Embryonic facial prominence (tissue), 1 donor: ENCODE data around the gene CTXN1.
"Not testable (repeated sequence)": the region's sequence is repeated elsewhere in the genome, so short reads cannot be mapped to it uniquely, and the experiment has no call there.

Source experiments
- DNase-seq: peaks from one replicate; pipeline ENCODE4 v3.0.0-alpha.2; 2016; ENCODE audit errors: extremely low spot score

Gene CTXN1

DNA sequence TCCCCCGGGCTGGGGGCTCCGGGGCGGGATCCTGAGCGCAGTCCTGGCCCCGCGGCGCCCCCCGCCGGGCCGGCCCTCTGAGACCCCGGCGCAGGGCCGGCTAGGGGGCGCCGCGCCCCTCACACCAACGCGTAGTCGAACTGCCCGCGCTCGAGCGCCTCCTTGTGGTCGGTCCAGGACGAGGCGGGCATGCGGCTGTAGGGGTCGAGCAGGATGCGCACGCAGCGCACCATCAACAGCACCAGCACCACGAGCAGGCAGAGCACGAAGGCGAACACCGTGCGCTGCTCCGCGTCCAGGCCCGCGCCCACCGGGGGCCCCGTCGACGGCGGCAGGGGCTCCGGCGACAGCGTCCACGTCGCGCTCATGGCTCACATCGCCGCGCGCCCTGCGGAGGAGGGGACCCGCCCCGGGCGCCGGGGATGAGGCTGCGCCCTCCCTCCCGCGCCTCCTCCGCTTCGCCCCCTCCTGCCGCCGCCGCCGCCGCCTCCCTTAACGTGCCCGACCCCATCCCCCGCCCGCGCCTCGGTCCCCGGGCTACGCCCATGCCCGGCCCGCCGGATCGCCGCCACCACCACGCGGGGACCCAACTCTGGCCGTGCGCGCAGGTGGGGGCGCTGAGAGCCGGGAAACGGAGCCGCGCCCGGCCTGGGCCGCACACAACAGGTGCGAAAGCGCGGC lies 624 bp downstream of the CTXN1 start:
- DNase-seq, result peak; percentile 51

- DNase-seq, result no peak
Observed at GRCh38 chr19:7924651-7925170, 1.2 kb downstream of the CTXN1 start.

GRCh38 chr19:7924241-7924640 lies 1.7 kb downstream of the CTXN1 start:
- no peak for DNase-seq

DNA sequence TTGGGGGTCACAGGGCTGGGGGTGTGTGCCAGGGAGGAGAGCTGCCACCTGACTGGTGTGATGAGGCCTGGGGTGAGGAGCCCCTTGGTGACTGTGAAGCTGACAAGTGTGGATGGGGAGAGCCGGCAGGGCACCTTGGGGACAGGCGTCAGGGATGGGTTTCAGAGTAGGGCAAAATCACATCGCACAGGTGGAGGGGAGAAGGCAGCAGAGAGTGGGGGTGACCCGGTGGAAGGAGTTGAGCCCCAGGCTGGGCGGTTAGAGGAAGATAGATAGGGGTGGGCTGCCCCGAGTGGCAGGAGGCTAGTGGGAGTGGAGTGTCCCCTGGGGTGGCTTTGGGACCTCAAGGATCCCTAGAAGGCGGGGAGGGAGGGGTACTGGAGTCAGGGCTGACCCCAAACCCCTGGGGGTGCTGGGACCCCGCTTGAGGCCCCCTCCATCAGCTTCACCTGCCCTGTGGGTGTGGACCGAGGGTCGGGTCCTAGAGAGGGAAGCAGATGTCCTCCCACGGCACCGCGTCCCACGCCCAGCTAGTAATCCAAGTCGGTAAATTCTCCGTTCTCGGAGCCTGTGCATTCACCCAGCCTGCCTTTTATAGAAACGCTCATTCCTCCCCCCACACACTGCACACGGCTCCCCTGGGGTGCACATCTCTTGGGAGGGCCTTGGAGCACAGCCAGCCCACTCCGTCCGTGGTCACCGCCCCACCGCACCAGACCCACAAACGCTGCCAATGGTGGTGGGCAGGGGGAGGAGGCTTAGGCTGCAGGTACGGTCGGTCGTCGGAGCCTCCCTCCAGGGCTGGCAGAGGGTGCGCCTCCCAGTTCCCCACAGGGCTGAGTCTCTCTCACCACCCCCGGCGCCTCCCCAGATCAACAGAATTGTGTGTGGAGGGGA lies 2.4 kb downstream of the CTXN1 start:
- DNase-seq, result no peak

DNA sequence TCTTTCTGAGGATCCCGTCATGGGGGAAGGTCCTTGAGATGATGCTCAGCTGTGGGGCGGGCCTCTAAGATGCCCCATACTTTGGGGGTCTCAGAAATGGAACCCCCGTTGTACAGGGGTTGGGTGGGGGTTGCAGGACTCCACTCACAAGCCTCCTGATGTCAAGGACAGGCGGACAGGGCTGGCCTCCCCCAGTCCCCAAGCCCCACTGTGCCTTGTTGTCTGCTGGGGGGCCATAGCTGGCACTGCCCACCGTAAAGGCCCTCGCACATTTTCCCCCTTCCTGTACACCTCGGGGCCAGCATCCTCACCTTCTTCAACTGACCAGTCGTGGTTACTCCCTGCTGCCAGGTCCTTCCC lies 3.1 kb downstream of the CTXN1 start:
- DNase-seq, result no peak

DNA sequence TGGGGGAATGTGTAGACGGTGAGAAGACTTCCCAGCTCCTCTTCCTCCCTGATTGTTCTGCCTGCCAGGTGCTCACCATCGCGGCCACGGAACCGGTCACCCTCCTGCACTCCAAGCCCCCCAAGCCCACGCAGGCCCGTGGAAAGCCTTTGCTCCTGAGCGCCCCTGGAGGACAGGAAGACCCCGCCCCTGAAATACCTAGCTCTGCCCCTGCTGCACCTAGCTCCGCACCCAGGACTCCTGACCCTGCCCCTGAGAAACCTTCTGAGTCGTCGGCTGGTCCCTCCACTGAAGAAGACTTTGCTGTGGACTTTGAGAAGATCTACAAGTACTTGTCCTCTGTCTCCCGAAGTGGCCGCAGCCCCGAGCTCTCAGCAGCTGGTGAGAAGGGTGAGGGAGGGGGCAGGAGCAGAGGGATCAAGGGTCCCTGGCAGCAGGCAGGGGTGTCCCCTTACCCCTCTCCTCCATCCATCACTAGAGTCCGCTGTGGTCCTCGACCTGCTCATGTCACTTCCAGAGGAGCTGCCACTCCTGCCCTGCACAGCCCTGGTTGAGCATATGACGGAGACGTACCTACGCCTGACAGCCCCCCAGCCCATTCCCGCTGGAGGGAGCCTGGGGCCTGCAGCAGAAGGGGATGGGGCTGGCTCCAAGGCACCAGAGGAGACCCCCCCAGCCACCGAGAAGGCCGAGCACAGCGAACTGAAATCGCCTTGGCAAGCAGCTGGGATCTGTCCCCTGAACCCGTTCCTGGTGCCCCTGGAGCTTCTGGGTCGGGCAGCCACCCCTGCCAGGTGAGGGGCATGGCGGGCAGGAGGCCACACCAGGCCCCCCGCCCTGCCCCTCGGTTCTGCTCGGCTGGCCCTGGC lies 3.7 kb downstream of the CTXN1 start:
- DNase-seq, result no peak

DNA sequence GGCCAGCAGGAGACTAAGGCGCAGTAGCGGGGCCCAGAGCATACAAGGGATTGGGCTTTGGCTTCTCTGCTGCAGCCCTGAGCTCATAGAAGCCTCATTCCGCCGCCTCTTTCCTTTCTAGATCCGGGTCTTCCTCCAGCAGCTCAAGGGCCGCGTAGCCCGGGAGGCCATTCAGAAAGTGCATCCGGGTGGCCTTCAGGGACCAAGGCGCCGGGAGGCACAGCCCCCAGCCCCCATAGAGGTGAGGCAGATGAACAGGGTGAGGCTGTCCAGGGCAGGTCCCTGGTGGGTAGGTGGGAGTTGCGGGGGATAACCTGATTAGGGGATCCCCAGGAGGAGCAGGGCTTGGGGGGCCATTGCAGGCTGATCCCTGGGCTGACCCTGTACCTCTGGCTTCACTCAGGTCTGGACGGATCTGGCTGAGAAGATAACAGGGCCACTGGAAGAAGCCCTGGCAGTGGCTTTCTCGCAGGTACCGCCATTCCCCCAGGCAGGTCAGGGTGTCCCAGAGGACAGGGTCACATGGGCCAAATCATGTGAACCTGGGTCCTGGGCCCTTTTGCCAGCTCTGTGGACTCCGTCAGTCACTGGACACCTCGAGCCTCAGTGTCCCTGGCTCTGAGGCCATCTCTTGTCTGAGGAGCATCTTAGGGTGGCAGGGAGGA lies 4.5 kb downstream of the CTXN1 start:
- DNase-seq, result no peak

DNA sequence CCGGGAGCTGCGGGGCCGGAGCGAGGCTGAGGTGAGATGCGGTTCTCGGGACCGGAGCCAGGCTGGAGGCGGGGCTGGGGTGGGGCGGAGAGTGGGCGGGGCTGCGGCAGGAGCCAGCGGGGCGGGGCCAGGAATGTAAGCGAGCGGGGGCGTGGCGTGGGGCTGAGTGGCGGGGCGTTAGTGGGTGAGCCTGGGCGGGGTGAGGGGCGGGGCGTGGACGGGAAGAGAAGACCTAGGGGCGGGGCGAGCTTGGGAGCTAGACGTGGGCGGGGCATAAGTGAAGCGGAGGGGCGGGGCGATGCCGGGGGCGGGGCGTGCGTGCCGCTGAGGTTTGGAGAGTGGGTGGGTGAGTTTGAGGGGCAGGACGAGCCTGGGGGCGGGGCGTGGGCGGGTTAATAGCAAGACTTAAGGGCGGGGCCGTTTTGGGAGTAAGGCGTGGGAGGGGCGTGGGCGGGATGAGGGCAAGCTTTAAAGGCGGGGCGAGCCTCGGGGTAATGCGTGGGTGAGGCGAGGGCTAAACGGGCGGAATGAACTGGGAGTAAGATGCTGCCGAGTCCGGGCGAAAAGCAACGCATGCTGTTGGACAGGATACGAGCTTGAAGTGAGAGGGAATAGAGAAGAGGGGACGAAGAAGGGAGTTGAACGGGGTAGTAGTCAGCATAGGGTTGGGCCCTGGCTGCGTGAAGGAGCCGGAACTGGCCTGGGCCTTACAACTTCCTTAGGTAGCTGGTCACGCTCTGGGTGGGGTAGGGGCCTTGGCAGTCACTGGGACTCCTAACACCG lies 5.2 kb downstream of the CTXN1 start:
- peak; percentile 98 for DNase-seq

GRCh38 chr19:7919610-7920518 lies 6.1 kb downstream of the CTXN1 start, which contains the start of gene SNAPC2:
Gene SNAPC2, plus strand, starts transcription at chr19:7920338. Its CDS starts 29 bp downstream, at chr19:7920367.
- peak; percentile 82 for DNase-seq

- no peak for DNase-seq
Observed at GRCh38 chr19:7918615-7919421, 7.1 kb downstream of the CTXN1 start.

- DNase-seq, result not testable (repeated sequence)
Observed at GRCh38 chr19:7918062-7918614, 7.8 kb downstream of the CTXN1 start.

DNA sequence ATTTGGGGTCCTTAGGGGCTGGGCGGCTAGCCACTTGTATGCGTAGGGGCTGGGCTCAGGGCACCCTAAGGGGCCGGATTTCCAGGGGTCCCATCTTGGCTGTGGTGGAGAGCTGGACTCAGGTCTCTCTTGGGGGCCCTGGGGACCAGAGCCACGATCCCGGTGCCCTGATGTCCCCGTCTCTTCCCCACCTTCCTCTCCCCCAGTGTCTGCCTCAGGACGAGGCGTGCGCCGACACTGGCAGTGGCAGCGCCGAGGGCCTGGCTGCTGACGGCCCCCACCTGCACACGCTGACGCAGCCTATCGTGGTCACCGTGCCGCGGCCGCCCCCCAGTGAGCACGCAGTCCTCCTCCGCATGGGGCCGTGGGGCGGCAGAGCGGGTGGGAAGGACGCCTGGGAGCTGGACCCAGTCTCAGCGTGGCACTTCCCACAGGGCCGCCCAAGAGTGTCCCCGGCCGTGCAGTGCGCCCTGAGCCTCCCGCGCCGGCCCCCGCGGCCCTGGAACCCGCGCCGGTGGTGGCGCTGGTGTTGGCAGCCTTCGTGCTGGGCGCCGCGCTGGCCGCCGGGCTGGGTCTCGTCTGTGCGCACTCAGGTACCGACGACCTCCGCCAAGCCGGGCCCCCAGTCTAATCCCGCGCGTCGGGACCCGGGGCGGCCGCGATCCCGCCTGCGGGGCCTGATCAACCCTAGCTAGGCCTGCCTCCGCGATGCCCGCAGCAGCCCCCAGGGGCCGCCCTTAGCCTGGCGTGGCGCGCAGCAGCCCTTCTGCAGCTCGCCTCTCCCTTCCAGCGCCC lies 8.5 kb downstream of the CTXN1 start:
- DNase-seq, result no peak

- no peak for DNase-seq
Observed at GRCh38 chr19:7916955-7917266, 9.0 kb downstream of the CTXN1 start.

GRCh38 chr19:7916103-7916954 lies 9.6 kb downstream of the CTXN1 start:
- DNase-seq, result no peak

DNA sequence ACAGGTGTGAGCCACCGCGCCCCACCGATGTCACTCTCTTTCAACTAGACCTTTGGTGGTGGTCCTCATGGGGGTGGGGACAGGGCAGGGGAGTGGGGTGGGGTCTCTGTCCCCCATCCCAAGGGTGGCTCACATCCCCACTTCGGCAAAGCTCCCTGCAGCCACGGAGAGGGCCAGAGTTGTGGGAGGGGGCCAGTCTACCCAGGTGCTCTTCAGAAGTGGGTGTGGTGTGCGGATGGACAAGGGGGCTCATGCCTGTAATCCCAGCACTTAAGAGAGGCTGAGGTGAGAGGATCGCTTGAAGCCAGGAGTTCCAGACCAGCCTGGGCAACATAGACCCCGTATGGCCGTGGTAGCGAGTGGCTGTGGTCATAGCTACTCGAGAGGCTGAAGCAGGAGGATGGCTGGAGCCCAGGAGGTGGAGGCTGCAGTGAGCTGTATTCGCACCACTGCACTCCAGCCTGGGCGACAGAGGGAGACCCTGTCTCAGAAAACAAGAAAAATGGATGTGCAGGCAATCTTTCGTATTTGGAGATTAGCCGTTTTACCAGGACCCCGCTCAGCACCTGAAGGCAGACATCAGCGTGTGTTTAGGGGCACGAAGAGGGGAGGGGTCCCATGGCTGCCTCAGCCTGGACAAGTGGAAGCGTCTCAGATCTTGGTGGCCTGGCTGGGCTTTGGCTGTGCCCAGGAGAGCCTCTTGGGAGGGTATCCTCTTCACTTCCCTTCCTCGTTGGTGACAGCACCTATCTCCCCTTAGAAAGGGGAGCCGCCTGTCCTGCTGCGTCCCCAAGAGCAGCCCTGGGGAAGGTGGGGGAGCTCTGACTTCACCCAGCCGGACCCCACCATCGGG lies 10.5 kb downstream of the CTXN1 start:
- DNase-seq, result no peak

DNA sequence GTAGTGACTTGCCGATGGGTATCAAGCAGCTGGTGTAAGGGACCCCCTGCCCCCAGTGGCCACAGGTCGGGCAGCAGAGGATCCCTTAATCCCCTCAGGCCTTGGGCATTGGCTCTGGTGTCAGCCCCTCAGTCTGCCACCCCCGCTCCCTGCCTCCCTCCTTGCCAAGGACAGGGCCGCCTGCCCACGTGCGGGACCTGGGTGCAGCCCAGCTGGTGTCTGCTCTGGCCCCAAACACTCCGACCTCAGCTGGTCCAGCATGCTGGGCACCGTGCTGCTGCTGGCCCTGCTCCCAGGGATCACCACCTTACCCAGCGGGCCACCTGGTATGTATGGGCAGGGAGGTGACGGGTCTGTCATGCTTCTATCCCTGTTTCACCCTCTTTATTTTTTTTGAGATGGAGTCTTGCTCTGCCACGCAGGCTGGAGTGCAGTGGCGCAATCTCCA lies 11.3 kb downstream of the CTXN1 start, which contains the start of gene TGFBR3L:
TGFBR3L (plus strand) TSS at position 233 of the 448 bp plus-strand sequence.
- no peak for DNase-seq
